NT2/D1 (cell line): Measurements from ENCODE around the gene TICRR.
A peak's percentile ranks its signal among the peaks of the same experiment; 100 is the strongest.

Experiments
- DNase-seq: peaks from one replicate; pipeline ENCODE4 v3.0.0-alpha.2; 2011; ENCODE audit warnings: low read depth, low spot score
- H3K27me3 ChIP-seq: 2 replicates; pipeline ENCODE4 v1.6.0; 2011; ENCODE audit warnings: mild to moderate bottlenecking; ENCODE audit not compliant: insufficient read length, insufficient read depth
- H3K36me3 ChIP-seq: 2 replicates; pipeline ENCODE4 v1.6.1; 2011; ENCODE audit warnings: mild to moderate bottlenecking, low read length, mixed read lengths; ENCODE audit not compliant: insufficient read depth, insufficient read length
- H3K4me1 ChIP-seq: 2 replicates; pipeline ENCODE4 v1.5.1; 2011; ENCODE audit not compliant: insufficient read depth, insufficient read length
- H3K4me3 ChIP-seq: 2 replicates; pipeline ENCODE4 v1.5.1; 2011; ENCODE audit warnings: low read depth; ENCODE audit not compliant: insufficient read length
- H3K9ac ChIP-seq: 2 replicates; pipeline ENCODE4 v1.6.0; 2011; ENCODE audit warnings: low read depth; ENCODE audit not compliant: insufficient read length
- H3K9me3 ChIP-seq: 2 replicates; pipeline ENCODE4 v1.5.1; 2011; ENCODE audit warnings: mild to moderate bottlenecking, low read length; ENCODE audit not compliant: insufficient read depth
- SUZ12 ChIP-seq: IDR thresholded peaks from 2 replicates; pipeline ENCODE4 v1.6.1; 2011; ENCODE audit not compliant: insufficient read length, insufficient read depth; ENCODE audit errors: extremely low read depth
- YY1 ChIP-seq: IDR thresholded peaks from 2 replicates; pipeline ENCODE4 v1.6.1; 2011; ENCODE audit not compliant: insufficient read length, insufficient read depth
- ZNF274 ChIP-seq: IDR thresholded peaks from 2 replicates; pipeline ENCODE4 v1.6.1; 2011; ENCODE audit warnings: mild to moderate bottlenecking, low read depth, low read length

Gene TICRR

GRCh38 chr15:89642106-89642505, 66.8 kb downstream of the TICRR start:
- TF ChIP-seq YY1 (no peak), SUZ12 (no peak), ZNF274 (no peak)
- Histone ChIP-seq H3K9ac (no peak overlapping the region), H3K36me3 (peaks cover 62% of the 10 kb centered on the region), H3K4me1 (no peaks in the 10 kb centered on the region), H3K4me3 (no peak overlapping the region), H3K27me3 (no peaks in the 10 kb centered on the region), H3K9me3 (no peaks in the 10 kb centered on the region; the same call in 1 of the 2 replicates)
- DNase-seq, result no peak

DNA sequence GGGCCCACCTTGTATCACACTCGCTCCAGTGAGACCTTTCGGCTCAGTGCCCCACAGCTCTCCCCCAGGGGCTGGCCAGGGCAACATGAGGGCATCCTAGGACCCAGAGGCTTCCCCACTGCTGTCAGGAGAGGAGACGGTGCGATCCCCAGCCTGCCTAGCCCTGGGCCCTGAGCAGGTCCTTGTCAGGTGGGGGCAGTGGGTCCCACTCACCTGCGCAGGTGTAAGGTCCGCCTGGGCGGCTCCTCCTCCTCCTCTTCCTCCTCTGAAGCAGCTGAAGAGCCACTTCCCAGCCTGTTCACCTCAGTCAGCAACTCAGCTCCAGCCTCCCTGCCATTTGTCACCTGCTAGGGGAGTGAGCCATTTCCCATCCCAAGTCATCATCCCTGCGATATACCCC, 70.4 kb downstream of the TICRR start:
- Histone ChIP-seq H3K27me3 (no peaks in the 10 kb centered on the region), H3K9ac (no peak overlapping the region), H3K4me3 (no peak overlapping the region), H3K36me3 (peaks cover 90% of the 10 kb centered on the region), H3K4me1 (peaks cover 3% of the 10 kb centered on the region), H3K9me3 (no peaks in the 10 kb centered on the region)
- TF ChIP-seq YY1 (no peak), ZNF274 (no peak), SUZ12 (no peak)
- no peak for DNase-seq

- H3K4me1 ChIP-seq, result peaks cover 3% of the 10 kb centered on the region
- H3K9me3 ChIP-seq, result no peaks in the 10 kb centered on the region
- H3K27me3 ChIP-seq, result no peaks in the 10 kb centered on the region
- no peak overlapping the region for H3K9ac ChIP-seq
- no peak for DNase-seq
- peaks cover 84% of the 10 kb centered on the region for H3K36me3 ChIP-seq
- no peak for TF ChIP-seq SUZ12
- no peak for TF ChIP-seq ZNF274
- TF ChIP-seq YY1, result no peak
- H3K4me3 ChIP-seq, result no peak overlapping the region
Measured at GRCh38 chr15:89646416-89647141, 71.3 kb downstream of the TICRR start.

- H3K36me3 ChIP-seq, result peaks cover 84% of the 10 kb centered on the region
- no peaks in the 10 kb centered on the region for H3K9me3 ChIP-seq
- peaks cover 3% of the 10 kb centered on the region for H3K4me1 ChIP-seq
- no peaks in the 10 kb centered on the region for H3K27me3 ChIP-seq
- no peak overlapping the region for H3K4me3 ChIP-seq
- DNase-seq, result peak; percentile 49
- TF ChIP-seq YY1, result no peak
- no peak overlapping the region for H3K9ac ChIP-seq
Measured at GRCh38 chr15:89647191-89647851, 72.1 kb downstream of the TICRR start.

DNA sequence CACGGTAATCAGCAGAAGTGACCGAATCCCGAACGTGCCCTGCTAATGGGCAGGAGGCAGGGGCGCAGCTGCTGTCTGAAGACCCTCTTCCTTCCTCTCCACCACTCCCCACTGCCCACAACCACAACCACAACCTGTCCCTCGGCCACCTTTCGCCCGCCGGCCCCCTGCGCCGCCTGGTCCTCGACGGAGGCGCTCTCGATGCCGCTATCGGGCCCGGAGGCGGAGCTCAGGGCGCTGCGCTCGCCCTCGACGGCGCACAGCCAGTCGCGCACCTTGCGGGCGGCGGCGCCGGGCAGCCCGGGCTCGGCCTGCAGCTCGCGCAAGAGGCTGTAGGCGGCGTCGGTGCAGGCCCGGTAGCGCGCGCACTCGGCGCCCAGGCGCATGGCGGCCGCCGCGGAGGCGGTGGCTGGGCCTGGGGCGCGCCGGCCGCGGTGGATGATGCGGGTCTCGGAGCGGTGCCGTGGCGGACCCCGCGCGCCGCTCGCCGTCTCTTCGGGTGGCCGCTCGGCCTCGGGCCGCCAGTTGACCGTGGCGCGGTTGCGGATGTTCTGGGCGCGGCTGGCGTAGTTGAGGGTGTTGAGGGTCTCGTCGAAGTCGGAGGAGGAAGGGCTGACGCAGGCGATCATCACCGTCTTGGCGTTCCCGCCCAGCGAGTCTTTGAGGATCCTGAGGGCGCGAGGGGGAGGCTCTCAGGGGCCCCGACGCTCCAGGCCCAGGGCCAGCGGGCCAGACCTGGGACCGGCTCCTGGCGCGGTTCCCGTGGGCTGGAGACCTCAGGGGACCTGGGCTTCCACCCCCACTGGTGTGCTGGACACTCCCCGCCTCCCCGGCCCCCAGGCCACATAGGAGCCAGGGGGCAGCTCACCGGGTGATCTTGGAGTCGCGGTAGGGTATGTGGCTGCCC, 73.1 kb downstream of the TICRR start:
- Histone ChIP-seq H3K36me3 (peaks cover 88% of the 10 kb centered on the region), H3K4me3 (no peak overlapping the region), H3K9ac (no peak overlapping the region)

GRCh38 chr15:89649013-89649625, 73.8 kb downstream of the TICRR start:
- H3K36me3 ChIP-seq, result peaks cover 83% of the 10 kb centered on the region
- no peak for DNase-seq
- peaks cover 7% of the 10 kb centered on the region for H3K4me1 ChIP-seq
- H3K27me3 ChIP-seq, result no peaks in the 10 kb centered on the region
- TF ChIP-seq SUZ12 (no peak), ZNF274 (no peak), YY1 (no peak)
- no peak overlapping the region for H3K9ac ChIP-seq
- no peak overlapping the region for H3K4me3 ChIP-seq
- no peaks in the 10 kb centered on the region for H3K9me3 ChIP-seq

More for the DNA sequence above, 73.1 kb downstream of the TICRR start:
- TF ChIP-seq SUZ12, result no peak
- no peak for TF ChIP-seq ZNF274
- TF ChIP-seq YY1, result no peak
- no peak for DNase-seq
- H3K27me3 ChIP-seq, result no peaks in the 10 kb centered on the region
- H3K4me1 ChIP-seq, result peaks cover 5% of the 10 kb centered on the region
- H3K9me3 ChIP-seq, result no peaks in the 10 kb centered on the region

GRCh38 chr15:89649716-89650115, 74.4 kb downstream of the TICRR start:
- TF ChIP-seq YY1, result no peak
- TF ChIP-seq ZNF274, result no peak
- no peak for TF ChIP-seq SUZ12
- Histone ChIP-seq H3K27me3 (peaks cover 6% of the 10 kb centered on the region), H3K4me1 (peaks cover 7% of the 10 kb centered on the region), H3K9me3 (no peaks in the 10 kb centered on the region), H3K36me3 (peaks cover 78% of the 10 kb centered on the region), H3K9ac (no peak overlapping the region), H3K4me3 (no peak overlapping the region)
- no peak for DNase-seq
